Suprapubic skin (tissue), 4 donors: ENCODE data around the gene ZCCHC7. TPM values are rescaled to one million over a fixed set of nuclear protein-coding genes. Genes with fewer than 3 reads are reported as not detected.

Experiments used
- DNase-seq, 2 donors: peaks; one replicate each; pipeline ENCODE4 v3.0.0-alpha.2; 2019; ENCODE audit warnings: low spot score in 2 of 2
- H3K27ac ChIP-seq: fragments of 200-600 bp; sonication (generic); one replicate; pipeline ENCODE4 v1.5.1; 2019
- H3K27me3 ChIP-seq: fragments of 200-600 bp; sonication (generic); one replicate; pipeline ENCODE4 v1.5.1; 2019
- H3K36me3 ChIP-seq: fragments of 200-600 bp; sonication (generic); one replicate; pipeline ENCODE4 v1.5.1; 2019
- H3K4me1 ChIP-seq: fragments of 200-600 bp; sonication (generic); one replicate; pipeline ENCODE4 v1.5.1; 2019
- H3K4me3 ChIP-seq: fragments of 200-600 bp; sonication (generic); one replicate; pipeline ENCODE4 v1.5.1; 2019; ENCODE audit warnings: mild to moderate bottlenecking
- H3K9me3 ChIP-seq: fragments of 200-600 bp; sonication (generic); one replicate; pipeline ENCODE4 v1.5.1; 2019
- EP300 ChIP-seq: sonication (generic); formaldehyde crosslinking; IDR thresholded peaks from one replicate; pipeline ENCODE4 v1.6.1; 2017; ENCODE audit warnings: antibody characterized with exemption
- POLR2A ChIP-seq, 2 donors: fragments of 450-650 bp; IDR thresholded peaks; one replicate each; pipeline ENCODE4 v1.6.1; 2017; ENCODE audit warnings: antibody characterized with exemption in 2 of 2, mild to moderate bottlenecking in 2 of 2, moderate library complexity in 2 of 2
- POLR2AphosphoS5 ChIP-seq, 3 donors: sonication (generic); formaldehyde crosslinking; IDR thresholded peaks; one replicate each; pipeline ENCODE4 v1.6.1; 2017; ENCODE audit warnings: antibody characterized with exemption in 3 of 3
- WGBS: methylation state at CpG from one replicate; pipeline ENCODE4 v1.1.5; 2018; 5-methylcytosine and 5-hydroxymethylcytosine counted together
- total RNA-seq, 4 donors: library from RNA; depleted of rRNA; stranded (reverse); fragments of >200 nt; gene quantifications; one replicate each; pipeline ENCODE4 v1.1.0, GENCODE V29; 2016
- TF ChIP-seq, protein P1 (sequence below), 2 donors: fragments of 200-600 bp in 1 of 2; fragments of 450-650 bp in 1 of 2; sonication (generic) in 1 of 2; IDR thresholded peaks; one replicate each; pipeline ENCODE4 v1.5.1; 2016 to 2019; ENCODE audit warnings: antibody characterized with exemption in 2 of 2, mild to moderate bottlenecking in 1 of 2, moderate library complexity in 1 of 2

ZCCHC7 gene
- total RNA-seq, 4 donors from 2014 or later = 16.3 to 37.6 (median 20.4) TPM

DNA sequence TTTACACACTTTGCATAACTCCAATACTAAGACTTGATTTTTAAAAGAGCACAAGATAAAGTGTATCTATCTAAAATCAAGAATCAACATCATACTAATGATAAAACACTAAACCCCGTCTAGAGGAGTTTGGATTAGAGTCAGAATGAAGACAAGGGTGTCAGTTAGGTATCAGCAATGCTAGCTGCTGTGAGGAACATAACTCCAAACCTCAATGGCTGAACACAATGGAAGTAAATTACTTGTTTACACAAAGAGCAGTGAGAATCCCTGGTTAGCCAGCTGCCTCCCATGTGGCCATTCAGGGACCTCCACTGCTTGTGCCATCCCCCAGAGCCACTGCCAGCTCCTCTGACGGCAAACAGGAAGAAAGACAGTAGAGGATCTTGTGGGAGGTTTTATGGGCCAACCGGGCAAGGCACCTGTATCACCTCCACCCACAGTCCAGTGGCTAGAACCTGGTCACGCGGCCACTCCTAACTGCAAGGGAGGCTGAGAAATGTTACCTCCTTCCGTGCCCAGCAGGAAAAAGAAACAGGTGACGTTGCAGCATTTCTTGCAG is 278.2 kb downstream of the ZCCHC7 start:
- H3K4me3 ChIP-seq = no peak overlapping the region
- TF ChIP-seq, protein P1, sequence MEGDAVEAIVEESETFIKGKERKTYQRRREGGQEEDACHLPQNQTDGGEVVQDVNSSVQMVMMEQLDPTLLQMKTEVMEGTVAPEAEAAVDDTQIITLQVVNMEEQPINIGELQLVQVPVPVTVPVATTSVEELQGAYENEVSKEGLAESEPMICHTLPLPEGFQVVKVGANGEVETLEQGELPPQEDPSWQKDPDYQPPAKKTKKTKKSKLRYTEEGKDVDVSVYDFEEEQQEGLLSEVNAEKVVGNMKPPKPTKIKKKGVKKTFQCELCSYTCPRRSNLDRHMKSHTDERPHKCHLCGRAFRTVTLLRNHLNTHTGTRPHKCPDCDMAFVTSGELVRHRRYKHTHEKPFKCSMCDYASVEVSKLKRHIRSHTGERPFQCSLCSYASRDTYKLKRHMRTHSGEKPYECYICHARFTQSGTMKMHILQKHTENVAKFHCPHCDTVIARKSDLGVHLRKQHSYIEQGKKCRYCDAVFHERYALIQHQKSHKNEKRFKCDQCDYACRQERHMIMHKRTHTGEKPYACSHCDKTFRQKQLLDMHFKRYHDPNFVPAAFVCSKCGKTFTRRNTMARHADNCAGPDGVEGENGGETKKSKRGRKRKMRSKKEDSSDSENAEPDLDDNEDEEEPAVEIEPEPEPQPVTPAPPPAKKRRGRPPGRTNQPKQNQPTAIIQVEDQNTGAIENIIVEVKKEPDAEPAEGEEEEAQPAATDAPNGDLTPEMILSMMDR (IDR thresholded peaks at IDR 0.05) = no peak
- TF ChIP-seq POLR2A (IDR thresholded peaks at IDR 0.05) = no peak
- no peak for TF ChIP-seq POLR2AphosphoS5 (IDR thresholded peaks at IDR 0.05)
- TF ChIP-seq EP300 = no peak
- WGBS = 79% methylated on average over 7 of the region's 7 CpGs
- H3K36me3 ChIP-seq = no peaks in the 10 kb centered on the region
- no peak overlapping the region for H3K27ac ChIP-seq
- DNase-seq = no peak
- H3K27me3 ChIP-seq = no peaks in the 10 kb centered on the region
- H3K9me3 ChIP-seq = no peaks in the 10 kb centered on the region
- no peaks in the 10 kb centered on the region for H3K4me1 ChIP-seq

DNA sequence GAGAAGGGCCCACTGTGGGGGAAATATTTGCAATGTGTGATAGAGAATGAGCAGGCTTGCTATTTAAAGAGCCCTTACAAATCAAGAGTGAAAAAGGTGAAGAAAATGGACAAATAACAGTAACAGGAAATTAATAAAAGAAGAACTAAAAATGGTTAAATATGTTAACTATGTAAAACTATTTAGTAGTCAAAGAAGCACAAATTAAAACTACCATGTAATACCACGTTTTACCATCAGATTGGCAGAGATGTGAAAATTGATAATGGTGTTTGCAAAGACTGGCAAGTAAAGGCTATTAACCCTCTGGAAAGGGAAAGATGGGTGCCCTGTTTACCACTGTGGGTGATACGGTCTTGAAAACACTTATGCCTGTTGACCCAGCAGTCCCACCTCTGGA is 279.0 kb downstream of the ZCCHC7 start:
- TF ChIP-seq EP300 (no peak), POLR2AphosphoS5 (IDR thresholded peaks at IDR 0.05) (no peak), POLR2A (IDR thresholded peaks at IDR 0.05) (no peak)
- TF ChIP-seq, protein P1 (IDR thresholded peaks at IDR 0.05) = no peak
- Histone ChIP-seq H3K27ac (no peak overlapping the region), H3K4me3 (no peak overlapping the region), H3K9me3 (no peaks in the 10 kb centered on the region), H3K36me3 (no peaks in the 10 kb centered on the region), H3K27me3 (no peaks in the 10 kb centered on the region), H3K4me1 (no peaks in the 10 kb centered on the region)
- no peak for DNase-seq
- WGBS = 66% methylated on average over 2 of the region's 2 CpGs

DNA sequence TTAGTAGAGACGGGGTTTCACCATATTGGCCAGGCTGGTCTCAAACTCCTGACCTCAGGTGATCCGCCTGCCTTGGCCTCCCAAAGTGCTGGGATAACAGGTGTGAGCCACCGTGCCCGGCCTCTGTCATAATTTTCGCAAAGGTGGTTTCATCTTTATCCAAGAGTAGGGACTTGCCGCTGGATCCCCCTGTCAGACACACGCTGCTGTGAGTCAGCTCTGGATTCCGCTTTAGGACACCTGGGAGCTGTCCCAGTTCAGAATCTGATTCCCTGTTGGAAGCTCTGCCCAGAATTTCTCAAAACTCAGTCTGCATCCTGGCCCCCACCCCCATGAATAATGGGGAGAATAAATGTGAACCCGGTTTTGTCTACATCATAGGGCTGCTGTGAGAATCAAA is 284.2 kb downstream of the ZCCHC7 start:
- H3K27ac ChIP-seq = no peak overlapping the region
- H3K4me1 ChIP-seq = no peaks in the 10 kb centered on the region
- H3K36me3 ChIP-seq = no peaks in the 10 kb centered on the region
- H3K4me3 ChIP-seq = no peak overlapping the region
- no peak for TF ChIP-seq POLR2AphosphoS5 (IDR thresholded peaks at IDR 0.05)
- TF ChIP-seq, protein P1 (IDR thresholded peaks at IDR 0.05) = no peak
- TF ChIP-seq EP300 = no peak
- no peak for TF ChIP-seq POLR2A (IDR thresholded peaks at IDR 0.05)
- no peak for DNase-seq
- no peaks in the 10 kb centered on the region for H3K9me3 ChIP-seq
- WGBS = 74% methylated on average over 9 of the region's 9 CpGs
- no peaks in the 10 kb centered on the region for H3K27me3 ChIP-seq

DNA sequence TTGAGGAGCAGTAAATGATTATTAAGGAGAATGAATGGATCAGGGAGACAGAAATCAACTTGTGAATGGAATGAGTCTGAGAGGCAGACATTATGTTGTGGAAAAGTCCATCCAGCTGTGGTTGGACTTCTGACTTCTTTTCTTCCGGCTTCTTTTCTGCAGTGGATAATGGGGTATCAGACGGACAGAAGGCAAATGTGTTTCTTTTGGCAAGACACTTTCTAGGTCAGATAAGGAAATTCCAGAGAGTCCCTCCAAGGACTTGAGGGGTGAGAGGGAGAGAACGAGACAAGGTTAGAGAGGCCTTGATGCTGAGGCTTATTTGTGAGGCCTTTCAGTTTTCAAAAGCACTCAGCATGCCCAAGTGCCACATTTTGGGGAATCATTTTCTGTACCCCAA is 285.0 kb downstream of the ZCCHC7 start:
- Histone ChIP-seq H3K4me1 (no peaks in the 10 kb centered on the region), H3K9me3 (no peaks in the 10 kb centered on the region), H3K4me3 (no peak overlapping the region), H3K36me3 (no peaks in the 10 kb centered on the region), H3K27ac (no peak overlapping the region), H3K27me3 (no peaks in the 10 kb centered on the region)
- no peak for TF ChIP-seq POLR2AphosphoS5 (IDR thresholded peaks at IDR 0.05)
- no peak for TF ChIP-seq EP300
- TF ChIP-seq POLR2A (IDR thresholded peaks at IDR 0.05) = no peak
- TF ChIP-seq, protein P1 (IDR thresholded peaks at IDR 0.05) = no peak
- DNase-seq = no peak
- WGBS = 75% methylated on average over 3 of the region's 3 CpGs

DNA sequence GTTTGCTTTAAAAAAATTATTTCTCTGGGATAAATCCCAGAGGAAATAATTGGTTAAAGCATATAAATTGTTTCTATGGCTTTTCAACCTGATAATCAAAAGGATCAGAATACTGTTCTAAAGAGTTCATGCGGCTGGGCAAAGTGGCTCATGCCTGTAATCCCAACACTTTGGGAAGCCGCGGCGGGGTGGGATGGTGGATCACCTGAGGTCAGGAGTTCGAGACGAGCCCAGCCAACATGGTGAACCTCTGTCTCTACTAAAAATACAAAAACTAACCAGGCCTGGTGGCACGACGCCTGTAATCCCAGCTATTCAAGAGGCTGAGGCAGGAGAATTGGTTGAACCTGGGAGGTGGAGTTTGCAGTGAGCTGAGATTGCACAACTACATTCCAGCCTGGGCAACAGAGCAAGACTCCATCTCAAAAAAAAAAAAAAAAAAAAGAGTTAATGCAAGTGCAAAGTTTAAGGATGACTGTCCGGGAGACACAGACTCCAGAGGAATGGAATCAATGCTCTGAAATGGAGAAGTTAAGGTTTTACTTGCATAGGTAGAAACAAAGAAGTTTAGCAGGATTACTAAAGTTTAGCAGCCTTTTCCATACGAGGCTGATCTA is 285.5 kb downstream of the ZCCHC7 start:
- Histone ChIP-seq H3K9me3 (no peaks in the 10 kb centered on the region), H3K27me3 (no peaks in the 10 kb centered on the region), H3K4me3 (no peak overlapping the region), H3K4me1 (no peaks in the 10 kb centered on the region), H3K27ac (no peak overlapping the region), H3K36me3 (no peaks in the 10 kb centered on the region)
- TF ChIP-seq POLR2AphosphoS5 (IDR thresholded peaks at IDR 0.05) (no peak), EP300 (no peak), POLR2A (IDR thresholded peaks at IDR 0.05) (no peak)
- TF ChIP-seq, protein P1 (IDR thresholded peaks at IDR 0.05) = no peak
- no peak for DNase-seq
- WGBS = 91% methylated on average over 10 of the region's 10 CpGs
